K562 (cell line): ENCODE data around the gene CDKL1. TPM values are rescaled to one million over a fixed set of nuclear protein-coding genes. Genes with fewer than 3 reads are reported as not detected.

Experiments used
- ATAC-seq: fragments of 200-7000 bp; cut with Tn5 transposase; 3 replicates; pipeline ENCODE4 v1.9.1; 2020; ENCODE audit warnings: moderate library complexity
- BruUV-seq: library from RNA; stranded (reverse); fragments of 400-500 nt; replicated peaks from 2 replicates; lab custom pipeline; 2021; lab: Mats Ljungman, UMichigan
- CTCF ChIA-PET: fragments of 300-600 bp; formaldehyde crosslinking; extraction: SDS; loops from one replicate; lab custom pipeline; 2021; ENCODE audit warnings: low intra/inter-chr PET ratio; lab: Yijun Ruan, JAX
- POLR2A ChIA-PET: fragments of 300-600, 350-650 bp; sonication (Branson Sonifier 250); formaldehyde crosslinking; extraction: SDS; loops from one replicate; lab custom pipeline; 2021; ENCODE audit warnings: antibody characterized with exemption, inconsistent platforms; lab: Yijun Ruan, JAX
- DNase-seq, 4 experiments: peaks; one replicate each; pipeline versions ENCODE4 v3.0.0 to v3.0.0-alpha.2; 2011 to 2018; ENCODE audit warnings: low spot score in 3 of 4, mixed read lengths in 3 of 4; ENCODE audit errors: extremely low read depth in 1 of 4
- FAIRE-seq: peaks from 2 replicates; lab custom pipeline; 2011; peaks lifted over from hg19 to GRCh38; lab: Jason Lieb, UNC
- H2AFZ ChIP-seq: 2 replicates; pipeline ENCODE4 v1.6.0; 2011; ENCODE audit warnings: low read depth, low read length, control low read depth, inconsistent platforms
- H3K27ac ChIP-seq: fragments of 200-600 bp; 3 replicates; pipeline ENCODE4 v1.8.0; 2011; ENCODE audit warnings: low read depth, mild to moderate bottlenecking, control low read depth, inconsistent platforms, low read length, moderate library complexity, mixed read lengths; ENCODE audit errors: extremely low read depth
- H3K27me3 ChIP-seq, 2 experiments: fragments of 300-600 bp in 1 of 2; 2 replicates in 1 of 2; 3 replicates in 1 of 2; pipeline versions ENCODE4 v1.6.0 to v1.8.0; 2011; ENCODE audit warnings: inconsistent platforms in 2 of 2, low read length in 2 of 2, mild to moderate bottlenecking in 1 of 2, mixed read lengths in 1 of 2, moderate library complexity in 1 of 2; ENCODE audit not compliant: control insufficient read depth in 2 of 2, insufficient read depth in 2 of 2
- H3K36me3 ChIP-seq: fragments of 300-600 bp; 3 replicates; pipeline ENCODE4 v1.8.0; 2011; ENCODE audit warnings: mild to moderate bottlenecking, low read length, inconsistent platforms; ENCODE audit not compliant: control insufficient read depth, insufficient read depth
- H3K4me1 ChIP-seq, 2 experiments: fragments of 200-600 bp in 1 of 2; replicated peaks in 1 of 2; 2 replicates in 1 of 2; 3 replicates in 1 of 2; pipeline versions ENCODE4 v1.5.1 to v1.8.0; 2011; ENCODE audit warnings: inconsistent platforms in 2 of 2, low read length in 2 of 2, mild to moderate bottlenecking in 1 of 2, mixed read lengths in 1 of 2, moderate library complexity in 1 of 2; ENCODE audit not compliant: control insufficient read depth in 2 of 2, insufficient read depth in 2 of 2
- H3K4me2 ChIP-seq: 2 replicates; pipeline ENCODE4 v1.6.1; 2011; ENCODE audit warnings: low read length, control low read depth, inconsistent platforms, mixed read lengths; ENCODE audit not compliant: insufficient read depth
- H3K4me3 ChIP-seq: fragments of 200-600 bp; sonication (generic), shearing (Covaris generic); 2 replicates; pipeline ENCODE4 v1.5.1; 2016; ENCODE audit warnings: control low read depth, inconsistent platforms
- H3K79me2 ChIP-seq: fragments of 200-600 bp; 3 replicates; pipeline ENCODE4 v1.8.0; 2011; ENCODE audit warnings: low read length, inconsistent platforms; ENCODE audit not compliant: control insufficient read depth, insufficient read depth
- H3K9ac ChIP-seq, 2 experiments: 2 replicates each; pipeline versions ENCODE4 v1.6.0 to v1.6.1; 2011; ENCODE audit warnings: low read depth in 2 of 2, low read length in 2 of 2, control low read depth in 1 of 2, inconsistent platforms in 1 of 2, mild to moderate bottlenecking in 1 of 2, mixed read lengths in 1 of 2; ENCODE audit not compliant: insufficient read depth in 1 of 2
- H3K9me1 ChIP-seq: one replicate; pipeline ENCODE4 v1.6.0; 2011; ENCODE audit warnings: inconsistent platforms, mild to moderate bottlenecking, low read length, moderate library complexity; ENCODE audit not compliant: control insufficient read depth, insufficient read depth
- H3K9me3 ChIP-seq: replicated peaks from 2 replicates; pipeline ENCODE4 v1.5.1; 2011; ENCODE audit warnings: low read depth, low read length, inconsistent platforms; ENCODE audit not compliant: control insufficient read depth, insufficient read depth
- H4K20me1 ChIP-seq: replicated peaks from 2 replicates; pipeline ENCODE4 v1.6.1; 2011; ENCODE audit warnings: low read length, inconsistent platforms, mixed read lengths; ENCODE audit not compliant: control insufficient read depth, insufficient read depth
- C11orf30 ChIP-seq: fragments of 450-650 bp; IDR thresholded peaks from 2 replicates; pipeline ENCODE4 v1.6.1; 2016; ENCODE audit warnings: low read depth, mild to moderate bottlenecking
- CBFA2T3 ChIP-seq: fragments of 450-650 bp; IDR thresholded peaks from 2 replicates; pipeline ENCODE4 v1.6.1; 2017
- DNMT1 ChIP-seq: fragments of 450-650 bp; IDR thresholded peaks from 2 replicates; pipeline ENCODE4 v1.6.1; 2016; ENCODE audit warnings: antibody characterized with exemption, mild to moderate bottlenecking
- HDGF ChIP-seq: fragments of 450-650 bp; IDR thresholded peaks from 2 replicates; pipeline ENCODE4 v1.6.1; 2016
- MAFF ChIP-seq: IDR thresholded peaks from 2 replicates; pipeline ENCODE4 v1.6.1; 2012; ENCODE audit warnings: low read length, improper control_type of control experiment
- MAFK ChIP-seq: IDR thresholded peaks from 2 replicates; pipeline ENCODE4 v1.6.1; 2011; ENCODE audit warnings: low read length, improper control_type of control experiment
- NELFE ChIP-seq: IDR thresholded peaks from 2 replicates; pipeline ENCODE4 v1.6.1; 2011; ENCODE audit warnings: mild to moderate bottlenecking; ENCODE audit not compliant: insufficient read depth, insufficient read length
- XRCC4 ChIP-seq: IDR thresholded peaks from one replicate; pipeline ENCODE4 v1.6.1; 2011; ENCODE audit not compliant: insufficient read depth, insufficient read length; ENCODE audit errors: extremely low read depth
- ZNF316 ChIP-seq: fragments of 450-650 bp; IDR thresholded peaks from 2 replicates; pipeline ENCODE4 v1.6.1; 2016
- WGBS: fragments of 100-300 bp; shearing (Covaris generic); methylation state at CpG from one replicate; pipeline ENCODE4 v1.1.6; 2016; ENCODE audit warnings: low coverage, mixed read lengths; ENCODE audit not compliant: insufficient coverage; ENCODE audit errors: missing lambda C conversion rate; 5-methylcytosine and 5-hydroxymethylcytosine counted together
- in situ Hi-C: fragments of 300-500 bp; cut with MboI; formaldehyde crosslinking; loops from 4 replicates; pipeline ENCODE4 v1.15.0; 2018; ENCODE audit warnings: inconsistent platforms, mixed read lengths
- intact Hi-C: fragments of 100-400 bp; cut with micrococcal nuclease; formaldehyde crosslinking; loops from 2 replicates; pipeline ENCODE4 v1.14.2; 2022
- polyA plus RNA-seq, 8 experiments: library from polyadenylated mRNA; depleted of rRNA in 4 of 8; stranded (reverse) in 5 of 8; unstranded in 3 of 8; fragments of >200 nt; fragmentation: Nextera tagmentation in 2 of 8; fragmentation: Illumina TruSeq in 1 of 8; extraction: Ambion mirVana in 2 of 8; extraction: Trizol in 1 of 8; gene quantifications; 2 replicates each; pipeline versions ENCODE4 v1.2.1 to v1.2.3, GENCODE V29; 2011 to 2014; ENCODE audit warnings: inconsistent platforms in 1 of 8, missing spikeins in 1 of 8
- total RNA-seq, 7 experiments: library from RNA; depleted of rRNA in 6 of 7; stranded (reverse); fragments of >200 nt in 6 of 7; fragmentation: Illumina TruSeq in 2 of 7; extraction: Trizol in 2 of 7; gene quantifications; 2 replicates each; pipeline versions ENCODE4 v1.2.1 to v1.2.3, GENCODE V29; 2011 to 2021; ENCODE audit warnings: low replicate concordance in 1 of 7
- TF ChIP-seq, protein P1 (sequence below): fragments of 250-450 bp; sonication (Bioruptor Pico); IDR thresholded peaks from 2 replicates; pipeline ENCODE4 v1.4.0; 2020

CDKL1 gene
- total and polyA plus RNA-seq, 9 of the 15 experiments (the other 6 are each of a cell fraction or from before 2014, with no cell fraction given): 2.3 to 35.0 (median 7.5) TPM

DNA sequence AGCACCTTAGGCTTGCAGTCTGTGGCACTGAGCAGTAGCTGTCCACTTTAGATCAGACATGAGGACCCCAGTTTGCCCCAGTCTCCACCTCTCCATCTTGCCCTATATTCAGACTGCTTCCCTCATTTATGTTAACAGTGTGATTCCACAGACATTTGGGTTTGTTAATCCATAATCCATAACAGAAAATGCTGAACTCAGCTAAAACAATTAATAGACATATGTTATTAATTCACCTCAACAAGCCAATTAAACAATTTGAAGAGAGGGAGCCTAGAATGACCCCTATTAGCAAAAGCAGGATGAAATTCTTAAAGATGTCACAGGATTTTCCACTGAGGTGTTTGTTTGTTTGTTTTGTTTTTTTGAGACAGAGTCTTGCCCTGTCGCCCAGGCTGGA, 9.1 kb downstream of the CDKL1 start:
- H3K4me3 ChIP-seq: no peak overlapping the region
- CTCF ChIA-PET: no interaction called here
- H3K9me3 ChIP-seq: no peaks in the 10 kb centered on the region
- no peaks in the 10 kb centered on the region for H3K9me1 ChIP-seq
- no peak overlapping the region for H3K27ac ChIP-seq
- DNase-seq: no peak
- H4K20me1 ChIP-seq: no peaks in the 10 kb centered on the region
- H3K4me2 ChIP-seq: no peak overlapping the region
- intact Hi-C loops (no loop called here), in situ Hi-C loops (no loop called here)
- 100% methylated on average over 1 of the region's 1 CpG for WGBS
- H3K79me2 ChIP-seq: no peaks in the 10 kb centered on the region
- POLR2A ChIA-PET: no interaction called here
- H3K36me3 ChIP-seq: peaks cover 10% of the 10 kb centered on the region; the same call in 1 of the 3 replicates
- FAIRE-seq: no peak
- H2AFZ ChIP-seq: no peak overlapping the region
- ATAC-seq: no peak
- H3K27me3 ChIP-seq: no peaks in the 10 kb centered on the region
- no peak for TF ChIP-seq NELFE
- TF ChIP-seq ZNF316: peak; percentile 68
- TF ChIP-seq HDGF: no peak
- no peak for TF ChIP-seq XRCC4
- peak; percentile 61; the same call in 1 of the 2 replicates for TF ChIP-seq MAFK
- TF ChIP-seq, protein P1, sequence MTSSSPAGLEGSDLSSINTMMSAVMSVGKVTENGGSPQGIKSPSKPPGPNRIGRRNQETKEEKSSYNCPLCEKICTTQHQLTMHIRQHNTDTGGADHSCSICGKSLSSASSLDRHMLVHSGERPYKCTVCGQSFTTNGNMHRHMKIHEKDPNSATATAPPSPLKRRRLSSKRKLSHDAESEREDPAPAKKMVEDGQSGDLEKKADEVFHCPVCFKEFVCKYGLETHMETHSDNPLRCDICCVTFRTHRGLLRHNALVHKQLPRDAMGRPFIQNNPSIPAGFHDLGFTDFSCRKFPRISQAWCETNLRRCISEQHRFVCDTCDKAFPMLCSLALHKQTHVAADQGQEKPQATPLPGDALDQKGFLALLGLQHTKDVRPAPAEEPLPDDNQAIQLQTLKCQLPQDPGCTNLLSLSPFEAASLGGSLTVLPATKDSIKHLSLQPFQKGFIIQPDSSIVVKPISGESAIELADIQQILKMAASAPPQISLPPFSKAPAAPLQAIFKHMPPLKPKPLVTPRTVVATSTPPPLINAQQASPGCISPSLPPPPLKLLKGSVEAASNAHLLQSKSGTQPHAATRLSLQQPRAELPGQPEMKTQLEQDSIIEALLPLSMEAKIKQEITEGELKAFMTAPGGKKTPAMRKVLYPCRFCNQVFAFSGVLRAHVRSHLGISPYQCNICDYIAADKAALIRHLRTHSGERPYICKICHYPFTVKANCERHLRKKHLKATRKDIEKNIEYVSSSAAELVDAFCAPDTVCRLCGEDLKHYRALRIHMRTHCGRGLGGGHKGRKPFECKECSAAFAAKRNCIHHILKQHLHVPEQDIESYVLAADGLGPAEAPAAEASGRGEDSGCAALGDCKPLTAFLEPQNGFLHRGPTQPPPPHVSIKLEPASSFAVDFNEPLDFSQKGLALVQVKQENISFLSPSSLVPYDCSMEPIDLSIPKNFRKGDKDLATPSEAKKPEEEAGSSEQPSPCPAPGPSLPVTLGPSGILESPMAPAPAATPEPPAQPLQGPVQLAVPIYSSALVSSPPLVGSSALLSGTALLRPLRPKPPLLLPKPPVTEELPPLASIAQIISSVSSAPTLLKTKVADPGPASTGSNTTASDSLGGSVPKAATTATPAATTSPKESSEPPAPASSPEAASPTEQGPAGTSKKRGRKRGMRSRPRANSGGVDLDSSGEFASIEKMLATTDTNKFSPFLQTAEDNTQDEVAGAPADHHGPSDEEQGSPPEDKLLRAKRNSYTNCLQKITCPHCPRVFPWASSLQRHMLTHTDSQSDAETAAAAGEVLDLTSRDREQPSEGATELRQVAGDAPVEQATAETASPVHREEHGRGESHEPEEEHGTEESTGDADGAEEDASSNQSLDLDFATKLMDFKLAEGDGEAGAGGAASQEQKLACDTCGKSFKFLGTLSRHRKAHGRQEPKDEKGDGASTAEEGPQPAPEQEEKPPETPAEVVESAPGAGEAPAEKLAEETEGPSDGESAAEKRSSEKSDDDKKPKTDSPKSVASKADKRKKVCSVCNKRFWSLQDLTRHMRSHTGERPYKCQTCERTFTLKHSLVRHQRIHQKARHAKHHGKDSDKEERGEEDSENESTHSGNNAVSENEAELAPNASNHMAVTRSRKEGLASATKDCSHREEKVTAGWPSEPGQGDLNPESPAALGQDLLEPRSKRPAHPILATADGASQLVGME: no peak
- TF ChIP-seq DNMT1: no peak
- TF ChIP-seq C11orf30: peak; percentile 63
- no peak for TF ChIP-seq CBFA2T3
- peak; percentile 68 for TF ChIP-seq MAFF
- BruUV-seq: no TSS peak
- no peak overlapping the region for H3K9ac ChIP-seq
- H3K4me1 ChIP-seq: peaks cover 0 to 6% of the 10 kb centered on the region in 2 experiments; a peak in 1 of 5 replicates
